Measurements from ENCODE around the gene ZBED4.

Gene ZBED4

GRCh38 chr22:49856766-49857618 is 3.3 kb downstream of the ZBED4 start:
- no peak for DNase-seq

- no peak for DNase-seq
Observed at GRCh38 chr22:49858827-49859226, 5.2 kb downstream of the ZBED4 start.

- DNase-seq: no peak
Observed at GRCh38 chr22:49861642-49862495, 8.2 kb downstream of the ZBED4 start.

GRCh38 chr22:49862496-49862776 is 8.8 kb downstream of the ZBED4 start:
- DNase-seq: no peak

GRCh38 chr22:49863931-49864330 is 10.3 kb downstream of the ZBED4 start:
- DNase-seq: no peak

- no peak for DNase-seq
Observed at GRCh38 chr22:49865156-49865555, 11.5 kb downstream of the ZBED4 start.

- no peak for DNase-seq
Observed at GRCh38 chr22:49866134-49866533, 12.5 kb downstream of the ZBED4 start.

GRCh38 chr22:49866646-49867045 is 13.0 kb downstream of the ZBED4 start:
- DNase-seq: no peak

- DNase-seq: no peak
Observed at GRCh38 chr22:49867303-49868265, 13.9 kb downstream of the ZBED4 start.

- DNase-seq: no peak
Observed at GRCh38 chr22:49869086-49869830, 15.6 kb downstream of the ZBED4 start.

GRCh38 chr22:49869845-49870712 is 16.4 kb downstream of the ZBED4 start:
- DNase-seq: no peak

- no peak for DNase-seq
Observed at GRCh38 chr22:49871482-49871881, 17.8 kb downstream of the ZBED4 start.

- no peak for DNase-seq
Observed at GRCh38 chr22:49872347-49872746, 18.7 kb downstream of the ZBED4 start.

GRCh38 chr22:49873228-49873940 is 19.7 kb downstream of the ZBED4 start:
- DNase-seq: no peak

- no peak for DNase-seq
Observed at GRCh38 chr22:49877642-49878041, 24.0 kb downstream of the ZBED4 start.

- DNase-seq: no peak
Observed at GRCh38 chr22:49878206-49878605, 24.6 kb downstream of the ZBED4 start.

- DNase-seq: no peak
Observed at GRCh38 chr22:49879871-49880270, 26.2 kb downstream of the ZBED4 start.

- DNase-seq: no peak
Observed at GRCh38 chr22:49880281-49880680, 26.6 kb downstream of the ZBED4 start.

- no peak for DNase-seq
Observed at GRCh38 chr22:49881856-49882255, 28.2 kb downstream of the ZBED4 start.

GRCh38 chr22:49882519-49883293 is 29.1 kb downstream of the ZBED4 start:
- no peak for DNase-seq
